D721Med (cell line): Measurements from ENCODE around the gene TSEN34.

Experiments used
- DNase-seq: peaks from one replicate; pipeline ENCODE4 v3.0.0; 2011; ENCODE audit warnings: low spot score; ENCODE audit not compliant: insufficient read length
- FAIRE-seq: peaks from 2 replicates; lab custom pipeline; 2011; peaks lifted over from hg19 to GRCh38; lab: Jason Lieb, UNC
- CTCF ChIP-seq: IDR thresholded peaks from 2 replicates; pipeline ENCODE4 v1.5.1; 2012; ENCODE audit warnings: mild to moderate bottlenecking, control low read depth; ENCODE audit not compliant: insufficient read depth; ENCODE audit errors: missing control alignments

TSEN34 gene

GRCh38 chr19:54155694-54156093 lies 35.4 kb upstream of the TSEN34 start:
- no peak for FAIRE-seq
- no peak for TF ChIP-seq CTCF

GRCh38 chr19:54156490-54156889 lies 34.6 kb upstream of the TSEN34 start:
- FAIRE-seq: no peak
- TF ChIP-seq CTCF: no peak

More at GRCh38 chr19:54155694-54156093, 35.4 kb upstream of the TSEN34 start:
- DNase-seq: no peak

GRCh38 chr19:54156953-54157352 lies 34.2 kb upstream of the TSEN34 start:
- FAIRE-seq: no peak
- TF ChIP-seq CTCF: no peak
- no peak for DNase-seq

More at GRCh38 chr19:54156490-54156889, 34.6 kb upstream of the TSEN34 start:
- no peak for DNase-seq

- no peak for FAIRE-seq
- no peak for TF ChIP-seq CTCF
- no peak for DNase-seq
Measured at GRCh38 chr19:54158812-54159351, 32.2 kb upstream of the TSEN34 start.

- DNase-seq (peak; percentile 92), FAIRE-seq (peak; percentile 86)
- TF ChIP-seq CTCF: no peak
Measured at GRCh38 chr19:54159352-54160181, 31.5 kb upstream of the TSEN34 start, which contains the start of gene LENG1. Gene LENG1 (minus strand): TSS chr19:54159721. CDS start chr19:54159695, 26 bp downstream.

- DNase-seq (no peak), FAIRE-seq (no peak)
- no peak for TF ChIP-seq CTCF
Measured at GRCh38 chr19:54160182-54160811, 30.8 kb upstream of the TSEN34 start.
